Brain microvascular endothelial cell (primary cell): ENCODE results near the gene PPM1F.

Experiments
- DNase-seq: peaks from one replicate; pipeline ENCODE4 v3.0.0-alpha.2; 2020
- H3K27ac ChIP-seq: fragments of 250-450 bp; sonication (Bioruptor Pico); 2 replicates; pipeline ENCODE4 v1.5.1; 2020; ENCODE audit warnings: mild to moderate bottlenecking, moderate library complexity
- H3K27me3 ChIP-seq: fragments of 250-450 bp; sonication (Bioruptor Pico); replicated peaks from 2 replicates; pipeline ENCODE4 v1.5.1; 2020; ENCODE audit warnings: mild to moderate bottlenecking
- H3K36me3 ChIP-seq: fragments of 250-450 bp; sonication (Bioruptor Pico); replicated peaks from 2 replicates; pipeline ENCODE4 v1.5.1; 2020; ENCODE audit warnings: mild to moderate bottlenecking
- H3K4me3 ChIP-seq: 2 replicates; pipeline ENCODE4 v1.5.1; 2011; ENCODE audit warnings: low read depth, mild to moderate bottlenecking, control low read depth, low read length, moderate library complexity
- in situ Hi-C: cut with HindIII; loops from 2 replicates; pipeline ENCODE4 v1.10.0; 2017; ENCODE audit warnings: low sequenced_read_pairs, low pct_ligation_motif_present
- TF ChIP-seq, protein P1 (sequence below): IDR thresholded peaks from 2 replicates; pipeline ENCODE4 v1.5.1; 2011; ENCODE audit warnings: low read depth, mild to moderate bottlenecking, moderate library complexity, low read length, control low read depth, inconsistent platforms; ENCODE audit errors: missing control alignments

Gene PPM1F, protein sequence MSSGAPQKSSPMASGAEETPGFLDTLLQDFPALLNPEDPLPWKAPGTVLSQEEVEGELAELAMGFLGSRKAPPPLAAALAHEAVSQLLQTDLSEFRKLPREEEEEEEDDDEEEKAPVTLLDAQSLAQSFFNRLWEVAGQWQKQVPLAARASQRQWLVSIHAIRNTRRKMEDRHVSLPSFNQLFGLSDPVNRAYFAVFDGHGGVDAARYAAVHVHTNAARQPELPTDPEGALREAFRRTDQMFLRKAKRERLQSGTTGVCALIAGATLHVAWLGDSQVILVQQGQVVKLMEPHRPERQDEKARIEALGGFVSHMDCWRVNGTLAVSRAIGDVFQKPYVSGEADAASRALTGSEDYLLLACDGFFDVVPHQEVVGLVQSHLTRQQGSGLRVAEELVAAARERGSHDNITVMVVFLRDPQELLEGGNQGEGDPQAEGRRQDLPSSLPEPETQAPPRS

DNA sequence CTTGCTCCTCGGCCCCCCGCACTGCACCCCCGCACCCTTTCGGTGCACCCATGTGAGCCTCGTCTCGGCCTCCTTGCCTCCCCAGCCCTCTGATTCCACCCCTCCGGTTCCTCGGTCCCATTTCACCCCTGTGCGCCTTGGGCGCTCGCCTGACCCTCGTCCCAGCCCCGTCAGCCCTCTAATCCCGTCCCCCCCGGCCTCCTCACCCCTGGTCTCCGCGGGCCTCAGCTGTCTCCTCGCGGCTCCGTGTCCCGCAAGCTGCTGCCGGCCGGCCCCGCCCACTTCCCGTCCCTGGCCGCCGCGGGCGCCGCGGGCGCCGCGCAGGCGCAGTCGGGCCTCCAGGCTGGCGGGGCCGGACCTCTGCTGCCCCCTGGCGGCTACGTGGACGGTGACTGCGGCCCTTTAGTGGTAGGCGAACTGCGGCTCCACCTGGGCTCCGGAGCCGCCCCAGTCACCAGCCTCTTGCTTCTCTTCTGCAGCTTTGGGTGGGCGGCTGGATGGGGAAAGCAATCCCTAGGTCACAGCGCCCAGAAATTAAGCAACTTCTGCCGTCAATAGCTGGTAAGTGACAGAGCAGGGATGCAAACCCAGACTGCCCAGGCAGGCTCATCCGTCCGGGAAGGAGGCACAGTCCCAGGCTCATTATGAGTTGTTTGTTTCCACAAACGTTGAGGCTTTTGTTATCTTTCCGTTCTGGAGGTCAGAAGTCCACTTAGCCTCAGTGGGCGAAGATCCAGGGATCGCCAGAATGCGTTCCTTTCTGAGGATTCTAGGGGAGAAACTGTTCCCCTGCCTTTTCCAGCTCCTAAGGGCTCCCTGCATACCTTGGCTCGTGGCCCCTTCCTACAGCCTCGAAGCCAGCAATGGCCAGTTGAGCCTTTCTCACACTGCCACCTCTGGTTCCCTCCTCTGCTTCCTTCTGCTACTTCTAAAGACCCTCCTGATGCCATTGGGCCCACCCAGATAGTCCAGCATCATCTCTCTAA lies at the start of gene PPM1F:
PPM1F (minus strand) TSS at position 263 of the 986 bp plus-strand sequence. CDS start 6,800 bp downstream, outside the sequence.
- in situ Hi-C loops, result no loop called here
- H3K36me3 ChIP-seq, result no peaks in the 10 kb centered on the region
- DNase-seq, result peak; percentile 48
- H3K27me3 ChIP-seq, result no peaks in the 10 kb centered on the region
- peak within 1 kb of the TSS; percentile 72 for H3K4me3 ChIP-seq
- no peak within 1 kb of the TSS for H3K27ac ChIP-seq
- TF ChIP-seq, protein P1, sequence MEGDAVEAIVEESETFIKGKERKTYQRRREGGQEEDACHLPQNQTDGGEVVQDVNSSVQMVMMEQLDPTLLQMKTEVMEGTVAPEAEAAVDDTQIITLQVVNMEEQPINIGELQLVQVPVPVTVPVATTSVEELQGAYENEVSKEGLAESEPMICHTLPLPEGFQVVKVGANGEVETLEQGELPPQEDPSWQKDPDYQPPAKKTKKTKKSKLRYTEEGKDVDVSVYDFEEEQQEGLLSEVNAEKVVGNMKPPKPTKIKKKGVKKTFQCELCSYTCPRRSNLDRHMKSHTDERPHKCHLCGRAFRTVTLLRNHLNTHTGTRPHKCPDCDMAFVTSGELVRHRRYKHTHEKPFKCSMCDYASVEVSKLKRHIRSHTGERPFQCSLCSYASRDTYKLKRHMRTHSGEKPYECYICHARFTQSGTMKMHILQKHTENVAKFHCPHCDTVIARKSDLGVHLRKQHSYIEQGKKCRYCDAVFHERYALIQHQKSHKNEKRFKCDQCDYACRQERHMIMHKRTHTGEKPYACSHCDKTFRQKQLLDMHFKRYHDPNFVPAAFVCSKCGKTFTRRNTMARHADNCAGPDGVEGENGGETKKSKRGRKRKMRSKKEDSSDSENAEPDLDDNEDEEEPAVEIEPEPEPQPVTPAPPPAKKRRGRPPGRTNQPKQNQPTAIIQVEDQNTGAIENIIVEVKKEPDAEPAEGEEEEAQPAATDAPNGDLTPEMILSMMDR, result peak; percentile 74

DNA sequence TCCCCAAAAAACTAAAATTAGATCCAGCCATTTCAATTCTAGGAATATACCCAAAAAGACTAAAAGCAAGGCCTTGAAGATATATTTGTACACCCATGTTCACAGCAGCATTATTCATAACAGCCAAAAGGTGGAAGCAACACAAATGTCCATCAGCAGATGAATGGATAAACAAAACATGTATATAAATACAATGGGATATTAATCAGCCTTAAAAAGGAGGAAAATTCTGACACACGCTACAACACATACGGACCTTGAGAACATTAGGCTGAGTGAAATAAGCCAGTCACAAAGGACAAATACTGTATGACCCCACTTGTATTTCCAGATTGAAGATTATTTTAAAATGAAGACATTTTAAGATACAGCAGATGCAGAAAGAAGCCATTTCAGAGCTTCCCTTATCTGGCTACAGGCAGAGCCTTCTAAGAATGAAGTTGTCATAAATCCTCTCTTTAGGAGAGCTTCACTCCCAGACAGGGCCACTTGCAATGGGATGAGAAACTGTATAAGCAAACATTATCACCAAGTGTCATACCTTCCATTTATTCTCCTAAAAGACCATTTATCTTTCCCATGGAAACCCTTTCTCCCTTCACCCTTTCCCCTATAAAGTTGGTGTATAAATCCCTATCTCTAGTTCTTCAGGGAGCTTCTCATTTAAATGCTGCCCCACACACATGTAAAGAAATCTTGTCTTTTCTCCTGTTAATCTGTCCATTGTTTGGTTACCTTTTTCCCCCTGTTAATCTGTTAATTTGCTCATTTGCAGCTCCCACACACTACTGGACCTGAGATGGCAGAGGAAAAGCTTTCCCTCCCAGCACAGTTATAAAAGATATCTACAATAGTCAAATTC lies 49.2 kb upstream of the PPM1F start:
- TF ChIP-seq, protein P1, result no peak
- in situ Hi-C loops, result no loop called here

DNA sequence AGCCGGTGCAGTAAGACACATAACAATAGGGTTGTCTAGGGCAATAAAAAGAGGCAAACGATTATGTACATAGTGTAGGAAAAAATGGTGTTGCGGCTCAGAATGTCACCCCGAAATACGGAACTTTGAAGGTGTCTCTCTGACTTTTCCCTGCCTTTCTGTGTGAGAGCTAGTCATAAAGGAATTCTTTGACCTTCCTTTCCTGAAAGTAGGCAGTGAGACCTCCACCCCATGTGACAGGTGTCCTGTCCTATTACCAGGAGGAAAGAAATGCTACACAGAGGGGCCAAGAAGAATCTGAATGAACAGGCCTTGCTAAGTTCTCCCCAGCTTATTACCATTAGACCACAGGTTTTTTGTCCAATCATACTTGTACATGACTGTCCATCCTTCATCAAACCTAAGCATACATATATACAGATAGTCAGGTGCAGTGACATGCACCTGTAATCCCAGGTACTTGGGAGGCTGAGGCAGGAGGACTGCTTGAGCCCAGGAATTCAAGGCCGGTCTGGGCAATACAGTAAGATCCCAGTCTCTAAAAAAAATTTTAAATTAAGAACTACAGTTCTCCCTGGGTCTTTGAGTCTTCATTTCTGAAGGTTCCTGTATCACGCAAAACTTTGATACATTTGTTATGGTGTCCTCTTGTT lies 46.1 kb upstream of the PPM1F start:
- no peak overlapping the region for H3K4me3 ChIP-seq
- in situ Hi-C loops, result no loop called here
- H3K27me3 ChIP-seq, result peaks cover 18% of the 10 kb centered on the region
- TF ChIP-seq, protein P1, result no peak
- no peaks in the 10 kb centered on the region for H3K36me3 ChIP-seq
- DNase-seq, result no peak
- H3K27ac ChIP-seq, result no peak overlapping the region

More for the DNA sequence above, 49.2 kb upstream of the PPM1F start:
- DNase-seq, result no peak
- peaks cover 22% of the 10 kb centered on the region for H3K27me3 ChIP-seq
- H3K4me3 ChIP-seq, result no peak overlapping the region
- H3K36me3 ChIP-seq, result no peaks in the 10 kb centered on the region
- peak overlapping the region; percentile 12 for H3K27ac ChIP-seq

DNA sequence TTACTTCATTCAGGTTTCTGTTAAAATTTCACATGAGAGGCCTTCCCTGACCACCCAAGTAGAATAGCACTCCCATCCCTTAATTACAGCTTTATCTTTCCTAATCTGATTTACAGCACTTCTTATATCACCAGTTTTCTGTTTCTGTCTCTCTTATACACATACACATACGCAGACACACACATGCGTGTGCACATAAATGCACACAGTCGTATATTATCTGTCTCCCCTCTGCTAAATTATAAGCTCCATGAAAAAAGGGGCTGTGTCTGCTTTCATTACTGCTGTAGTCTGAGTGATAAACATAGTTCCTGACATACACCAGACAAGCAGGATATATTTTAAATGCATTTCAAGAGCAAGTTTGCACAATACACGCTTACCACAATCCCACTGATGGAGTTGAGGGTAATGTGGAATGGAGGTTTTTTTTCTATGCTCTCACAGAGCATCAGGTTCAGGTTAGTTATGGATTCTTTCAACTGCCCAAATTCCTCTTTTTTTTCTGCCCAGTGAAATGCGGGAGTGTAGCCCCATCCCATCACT lies 43.6 kb upstream of the PPM1F start:
- Histone ChIP-seq H3K27ac (no peak overlapping the region), H3K36me3 (no peaks in the 10 kb centered on the region), H3K27me3 (peaks cover 20% of the 10 kb centered on the region), H3K4me3 (no peak overlapping the region)
- no peak for DNase-seq
- in situ Hi-C loops, result no loop called here
- TF ChIP-seq, protein P1, result no peak
